ENCODE measurements around the gene VCP. TPM values are rescaled to one million over a fixed set of nuclear protein-coding genes. Genes with fewer than 3 reads are reported as not detected.

VCP gene
- total and polyA plus RNA-seq, 9 of the 15 experiments (the other 6 are each of a cell fraction or from before 2014, with no cell fraction given): 7.1 to 257 (median 199) TPM

DNA sequence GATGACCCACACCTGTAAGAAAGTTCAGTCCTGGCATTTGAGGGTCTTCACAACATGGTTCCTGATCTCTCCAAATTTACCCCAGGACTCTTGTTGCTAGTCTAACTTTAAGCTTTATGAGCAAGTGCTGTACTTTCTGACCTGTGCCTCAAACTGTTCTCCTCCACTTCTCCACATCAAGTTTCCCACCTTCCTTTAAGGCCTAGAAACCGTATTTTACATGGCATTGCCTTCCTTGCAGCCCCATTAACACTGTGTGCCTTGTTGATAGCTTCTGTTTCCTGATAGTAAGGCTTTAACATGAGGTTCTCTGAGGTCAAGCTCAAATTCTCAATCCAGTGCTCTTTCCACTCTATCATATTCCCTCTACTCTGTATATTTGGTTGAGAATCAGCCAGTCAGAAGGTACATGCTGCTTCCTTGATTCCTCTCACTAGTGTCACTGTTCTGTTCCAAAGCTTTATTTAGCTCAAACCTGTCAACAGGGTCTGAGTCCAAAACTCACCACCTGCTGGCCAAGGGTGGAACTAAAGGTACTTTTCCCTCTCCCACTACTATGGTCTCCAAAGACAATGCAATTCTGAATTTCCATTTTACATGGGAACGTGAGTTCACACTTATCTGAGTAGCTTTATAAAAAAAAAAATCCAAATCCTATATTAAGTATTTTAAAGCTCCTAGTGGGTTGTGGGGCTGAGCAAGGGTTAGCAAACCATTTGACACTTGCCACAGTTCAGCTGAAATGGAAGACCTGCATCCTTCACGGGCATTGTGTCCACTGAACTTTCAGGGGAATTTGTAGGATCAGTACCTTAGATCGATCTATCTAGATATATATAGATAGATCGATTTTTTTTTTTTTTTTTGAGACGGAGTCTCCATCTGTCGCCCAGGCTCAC, 21.1 kb downstream of the VCP start:
- peak; percentile 43 to 72 (median 50) for DNase-seq (ENCODE audit: extremely low read depth in 1 of 4, low spot score in 3 of 4)
- intact Hi-C loops (cut with micrococcal nuclease): loop anchor here (5.0 kb wide), 2 partner anchors 54 to 154 kb away; a partner anchor contains a TSS
- Histone ChIP-seq H2AFZ (ENCODE audit: low read depth, low read length) (no peak overlapping the region), H3K9ac (ENCODE audit: insufficient read depth in 1 of 2, low read depth in 2 of 2, low read length in 2 of 2) (no peak overlapping the region), H3K79me2 (ENCODE audit: control insufficient read depth, insufficient read depth, low read length) (no peaks in the 10 kb centered on the region), H3K27me3 (ENCODE audit: control insufficient read depth in 2 of 2, insufficient read depth in 2 of 2, low read length in 2 of 2) (no peaks in the 10 kb centered on the region), H3K9me3 (replicated peaks; ENCODE audit: control insufficient read depth, insufficient read depth, low read depth, low read length) (no peaks in the 10 kb centered on the region), H3K36me3 (ENCODE audit: control insufficient read depth, insufficient read depth, low read length) (peaks cover 16% of the 10 kb centered on the region; the same call in 2 of the 3 replicates), H3K27ac (ENCODE audit: extremely low read depth, low read depth, low read length) (no peak overlapping the region), H3K4me2 (ENCODE audit: insufficient read depth, low read length) (no peak overlapping the region; the same call in 1 of the 2 replicates), H4K20me1 (replicated peaks; ENCODE audit: control insufficient read depth, insufficient read depth, low read length) (no peaks in the 10 kb centered on the region), H3K9me1 (ENCODE audit: control insufficient read depth, insufficient read depth, low read length) (no peaks in the 10 kb centered on the region), H3K4me1 (replicated peaks in 1 of 2; ENCODE audit: control insufficient read depth in 2 of 2, insufficient read depth in 2 of 2, low read length in 2 of 2) (peaks cover 0 to 2% of the 10 kb centered on the region in 2 experiments; a peak in 2 of 5 replicates), H3K4me3 (no peak overlapping the region)
- 21% methylated on average over 4 of the region's 7 CpGs for WGBS (ENCODE audit: insufficient coverage, low coverage, missing lambda C conversion rate)
- no TSS peak for BruUV-seq (replicated peaks)
- FAIRE-seq: peak; percentile 89
- ChIA-PET CTCF (ENCODE audit: low intra/inter-chr PET ratio) (interaction anchor here (0.8 to 1.5 kb wide), 2 partner anchors 66 to 151 kb away, joined by 5 to 7 read pairs; no protein-coding TSS in a partner anchor), POLR2A (interaction anchor here (0.6 to 3.8 kb wide), 8 partner anchors 8 to 594 kb away, joined by 3 to 30 read pairs (median 4); partner anchors contain the start of genes PIGO and VCP)
- in situ Hi-C loops (cut with MboI): no loop called here
- ATAC-seq: peak; percentile 92
- peak in 1 of 3 experiments; percentile 9 for TF ChIP-seq YY1 (IDR thresholded peaks at IDR 0.05; ENCODE audit: borderline replicate concordance in 1 of 3, control insufficient read depth in 1 of 3, extremely low read depth in 1 of 3, insufficient read depth in 3 of 3, insufficient read length in 1 of 3, insufficient replicate concordance in 2 of 3, low read depth in 1 of 3, low read length in 2 of 3)
- TF ChIP-seq ZBTB11 (CRISPR knock-in tag; IDR thresholded peaks at IDR 0.05): no peak
- peak; percentile 17; the same call in 1 of the 2 replicates for TF ChIP-seq NFIC (IDR thresholded peaks at IDR 0.05)
- TF ChIP-seq SIN3A (IDR thresholded peaks at IDR 0.05; ENCODE audit: borderline replicate concordance in 2 of 2, control insufficient read depth in 1 of 2, low read depth in 2 of 2, low read length in 2 of 2): no peak
- no peak for TF ChIP-seq ZNF561 (CRISPR knock-in tag; conservative IDR thresholded peaks at IDR 0.05)
- peak; percentile 54; the same call in 1 of the 2 replicates for TF ChIP-seq SMC3 (conservative IDR thresholded peaks at IDR 0.05; ENCODE audit: insufficient read depth, low read depth, low read length)
- TF ChIP-seq HIVEP1 (CRISPR knock-in tag; IDR thresholded peaks at IDR 0.05): no peak
- no peak for TF ChIP-seq JUND (IDR thresholded peaks at IDR 0.05; ENCODE audit: borderline replicate concordance, low read depth, low read length)
- 0 out of 3 replicates have a peak, but pooled peaks have one; percentile 22 for TF ChIP-seq JUND (tag; IDR thresholded peaks at IDR 0.05; ENCODE audit: borderline replicate concordance, low read depth, low read length)
- no peak for TF ChIP-seq JUNB (CRISPR knock-in tag; conservative IDR thresholded peaks at IDR 0.05)
- TF ChIP-seq POLR2B (IDR thresholded peaks at IDR 0.05; ENCODE audit: low read depth, partially characterized antibody): peak; percentile 32
- TF ChIP-seq, protein P1, sequence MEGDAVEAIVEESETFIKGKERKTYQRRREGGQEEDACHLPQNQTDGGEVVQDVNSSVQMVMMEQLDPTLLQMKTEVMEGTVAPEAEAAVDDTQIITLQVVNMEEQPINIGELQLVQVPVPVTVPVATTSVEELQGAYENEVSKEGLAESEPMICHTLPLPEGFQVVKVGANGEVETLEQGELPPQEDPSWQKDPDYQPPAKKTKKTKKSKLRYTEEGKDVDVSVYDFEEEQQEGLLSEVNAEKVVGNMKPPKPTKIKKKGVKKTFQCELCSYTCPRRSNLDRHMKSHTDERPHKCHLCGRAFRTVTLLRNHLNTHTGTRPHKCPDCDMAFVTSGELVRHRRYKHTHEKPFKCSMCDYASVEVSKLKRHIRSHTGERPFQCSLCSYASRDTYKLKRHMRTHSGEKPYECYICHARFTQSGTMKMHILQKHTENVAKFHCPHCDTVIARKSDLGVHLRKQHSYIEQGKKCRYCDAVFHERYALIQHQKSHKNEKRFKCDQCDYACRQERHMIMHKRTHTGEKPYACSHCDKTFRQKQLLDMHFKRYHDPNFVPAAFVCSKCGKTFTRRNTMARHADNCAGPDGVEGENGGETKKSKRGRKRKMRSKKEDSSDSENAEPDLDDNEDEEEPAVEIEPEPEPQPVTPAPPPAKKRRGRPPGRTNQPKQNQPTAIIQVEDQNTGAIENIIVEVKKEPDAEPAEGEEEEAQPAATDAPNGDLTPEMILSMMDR (IDR thresholded peaks at IDR 0.05 in 2 of 3, conservative IDR thresholded peaks at IDR 0.05 in 1 of 3; ENCODE audit: insufficient read depth in 2 of 3, low read depth in 1 of 3, low read length in 3 of 3): peak; percentile 68 to 71 (median 70)
- TF ChIP-seq FOXJ3 (CRISPR knock-in tag; IDR thresholded peaks at IDR 0.05): no peak

All from K562 (cell line).